ENCODE results near the gene C6orf89. TPM values are rescaled to one million over a fixed set of nuclear protein-coding genes. Genes with fewer than 3 reads are reported as not detected.
"Not testable (repeated sequence)": the region's sequence is repeated elsewhere in the genome, so short reads cannot be mapped to it uniquely, and the experiment has no call there.

Gene C6orf89
- total RNA-seq, 1 donor from 2014 or later = 76.4 TPM

DNA sequence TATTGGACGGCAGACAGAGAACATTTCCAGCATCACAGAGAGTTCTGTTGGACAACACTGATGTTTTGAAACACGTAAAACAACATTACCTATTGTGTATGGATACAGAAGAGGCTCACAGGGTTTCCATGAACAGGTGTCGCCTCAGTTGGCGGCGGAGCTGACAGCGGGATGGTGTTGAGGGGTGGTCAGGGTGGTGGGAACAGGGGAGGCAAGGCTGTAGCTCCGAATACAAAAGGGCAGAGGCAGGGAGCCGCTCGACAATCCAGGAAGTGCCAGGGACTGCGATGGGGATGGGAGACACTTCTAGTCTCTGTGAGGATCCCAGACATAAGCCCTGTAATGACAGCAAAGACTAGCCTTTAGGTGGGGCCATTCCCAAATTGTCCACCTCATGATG lies 54.3 kb downstream of the C6orf89 start:
- H3K27ac ChIP-seq (replicated peaks) = no peak overlapping the region
- no peaks in the 10 kb centered on the region for H3K36me3 ChIP-seq
- H3K27me3 ChIP-seq (ENCODE audit: low read depth) = no peaks in the 10 kb centered on the region
- DNase-seq = no peak
- H3K4me1 ChIP-seq = peaks cover 4% of the 10 kb centered on the region
- intact Hi-C loops (cut with micrococcal nuclease) = no loop called here
- TF ChIP-seq, protein P1, sequence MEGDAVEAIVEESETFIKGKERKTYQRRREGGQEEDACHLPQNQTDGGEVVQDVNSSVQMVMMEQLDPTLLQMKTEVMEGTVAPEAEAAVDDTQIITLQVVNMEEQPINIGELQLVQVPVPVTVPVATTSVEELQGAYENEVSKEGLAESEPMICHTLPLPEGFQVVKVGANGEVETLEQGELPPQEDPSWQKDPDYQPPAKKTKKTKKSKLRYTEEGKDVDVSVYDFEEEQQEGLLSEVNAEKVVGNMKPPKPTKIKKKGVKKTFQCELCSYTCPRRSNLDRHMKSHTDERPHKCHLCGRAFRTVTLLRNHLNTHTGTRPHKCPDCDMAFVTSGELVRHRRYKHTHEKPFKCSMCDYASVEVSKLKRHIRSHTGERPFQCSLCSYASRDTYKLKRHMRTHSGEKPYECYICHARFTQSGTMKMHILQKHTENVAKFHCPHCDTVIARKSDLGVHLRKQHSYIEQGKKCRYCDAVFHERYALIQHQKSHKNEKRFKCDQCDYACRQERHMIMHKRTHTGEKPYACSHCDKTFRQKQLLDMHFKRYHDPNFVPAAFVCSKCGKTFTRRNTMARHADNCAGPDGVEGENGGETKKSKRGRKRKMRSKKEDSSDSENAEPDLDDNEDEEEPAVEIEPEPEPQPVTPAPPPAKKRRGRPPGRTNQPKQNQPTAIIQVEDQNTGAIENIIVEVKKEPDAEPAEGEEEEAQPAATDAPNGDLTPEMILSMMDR (IDR thresholded peaks at IDR 0.05; ENCODE audit: borderline replicate concordance) = no peak
- H3K9me3 ChIP-seq (replicated peaks) = no peaks in the 10 kb centered on the region
- H3K4me3 ChIP-seq = no peak overlapping the region

DNA sequence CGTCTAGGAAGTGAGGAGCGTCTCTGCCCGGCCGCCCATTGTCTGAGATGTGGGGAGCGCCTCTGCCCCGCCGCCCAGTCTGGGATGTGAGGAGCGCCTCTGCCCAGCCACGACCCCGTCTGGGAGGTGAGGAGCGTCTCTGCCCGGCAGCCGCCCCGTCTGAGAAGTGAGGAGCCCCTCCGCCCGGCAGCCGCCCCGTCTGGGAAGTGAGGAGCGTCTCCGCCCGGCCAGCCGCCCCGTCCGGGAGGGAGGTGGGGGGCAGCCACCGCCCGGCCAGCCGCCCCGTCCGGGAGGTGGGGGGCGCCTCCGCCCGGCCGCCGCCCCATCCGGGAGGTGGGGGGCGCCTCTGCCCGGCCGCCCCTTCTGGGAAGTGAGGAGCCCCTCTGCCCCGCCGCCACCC lies 55.8 kb downstream of the C6orf89 start:
- H3K4me1 ChIP-seq; H3K9me3 ChIP-seq (replicated peaks); H3K27me3 ChIP-seq (ENCODE audit: low read depth); H3K4me3 ChIP-seq; DNase-seq; H3K36me3 ChIP-seq; H3K27ac ChIP-seq (replicated peaks); intact Hi-C loops (cut with micrococcal nuclease): not testable (repeated sequence)

DNA sequence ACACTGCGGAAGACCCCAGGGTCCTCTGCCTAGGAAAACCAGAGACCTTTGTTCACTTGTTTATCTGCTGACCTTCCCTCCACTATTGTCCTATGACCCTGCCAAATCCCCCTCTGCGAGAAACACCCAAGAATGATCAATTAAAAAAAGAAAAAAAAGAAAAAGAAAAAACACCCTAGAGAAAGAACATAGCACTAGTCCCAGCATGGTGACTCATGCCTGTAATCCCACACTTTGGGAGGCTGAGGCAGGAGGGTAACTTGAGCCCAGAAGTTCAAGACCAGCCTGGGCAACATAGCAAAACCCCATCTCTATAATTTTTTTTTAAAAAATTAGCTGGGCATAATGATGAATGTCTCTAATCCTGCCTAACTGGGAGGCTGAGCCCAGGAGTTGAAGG lies 56.6 kb downstream of the C6orf89 start:
- H3K9me3 ChIP-seq (replicated peaks); H3K4me3 ChIP-seq; H3K36me3 ChIP-seq; H3K4me1 ChIP-seq; H3K27me3 ChIP-seq (ENCODE audit: low read depth); H3K27ac ChIP-seq (replicated peaks); intact Hi-C loops (cut with micrococcal nuclease); DNase-seq: not testable (repeated sequence)

DNA sequence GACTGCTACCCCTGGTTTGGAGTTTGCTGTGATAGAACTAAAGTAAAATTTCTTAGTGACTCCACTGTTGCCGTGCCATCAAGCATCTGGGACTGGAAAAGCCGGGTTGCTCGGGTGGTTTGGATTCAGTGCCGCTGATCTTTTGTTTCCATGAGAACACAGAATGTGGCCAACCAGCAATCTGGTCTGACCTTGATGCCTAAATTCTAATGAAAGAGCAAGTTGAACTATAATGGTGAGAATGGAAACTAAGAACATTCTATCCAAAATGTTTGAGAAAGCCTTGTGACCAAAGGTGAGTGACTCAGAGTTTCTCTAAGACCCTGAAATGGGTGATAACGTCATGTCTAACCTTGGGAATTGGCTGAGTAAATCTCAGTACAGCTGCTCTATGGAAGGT lies 58.9 kb downstream of the C6orf89 start:
- no peaks in the 10 kb centered on the region for H3K36me3 ChIP-seq
- no peaks in the 10 kb centered on the region for H3K27me3 ChIP-seq (ENCODE audit: low read depth)
- intact Hi-C loops (cut with micrococcal nuclease) = no loop called here
- no peaks in the 10 kb centered on the region for H3K4me1 ChIP-seq
- DNase-seq = no peak
- TF ChIP-seq, protein P1 (IDR thresholded peaks at IDR 0.05; ENCODE audit: borderline replicate concordance) = no peak
- no peak overlapping the region for H3K4me3 ChIP-seq
- H3K27ac ChIP-seq (replicated peaks) = no peak overlapping the region
- no peaks in the 10 kb centered on the region for H3K9me3 ChIP-seq (replicated peaks)

DNA sequence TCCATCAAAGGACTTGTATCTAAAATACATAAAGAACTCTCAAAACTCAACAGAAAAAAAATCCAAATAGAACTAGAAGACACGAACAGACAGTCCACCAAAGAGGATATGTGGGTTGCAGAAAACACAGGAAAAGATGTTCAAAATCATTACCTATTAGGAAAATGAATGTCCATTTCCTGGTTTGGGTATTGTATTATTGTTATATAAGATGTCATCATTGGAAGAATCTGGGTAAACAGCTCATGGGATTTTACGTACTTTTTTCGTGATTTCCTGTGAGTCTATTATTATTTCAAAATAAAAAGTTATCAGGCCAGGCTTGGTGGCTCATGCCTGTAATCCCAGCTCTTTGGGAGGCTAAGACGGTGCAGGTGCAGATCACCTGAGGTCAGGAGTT lies 59.5 kb downstream of the C6orf89 start:
- TF ChIP-seq, protein P1 (IDR thresholded peaks at IDR 0.05; ENCODE audit: borderline replicate concordance) = no peak
- Histone ChIP-seq H3K27me3 (ENCODE audit: low read depth) (no peaks in the 10 kb centered on the region), H3K36me3 (no peaks in the 10 kb centered on the region), H3K27ac (replicated peaks) (no peak overlapping the region), H3K4me3 (no peak overlapping the region), H3K4me1 (no peaks in the 10 kb centered on the region), H3K9me3 (replicated peaks) (no peaks in the 10 kb centered on the region)
- DNase-seq = no peak
- intact Hi-C loops (cut with micrococcal nuclease) = no loop called here

DNA sequence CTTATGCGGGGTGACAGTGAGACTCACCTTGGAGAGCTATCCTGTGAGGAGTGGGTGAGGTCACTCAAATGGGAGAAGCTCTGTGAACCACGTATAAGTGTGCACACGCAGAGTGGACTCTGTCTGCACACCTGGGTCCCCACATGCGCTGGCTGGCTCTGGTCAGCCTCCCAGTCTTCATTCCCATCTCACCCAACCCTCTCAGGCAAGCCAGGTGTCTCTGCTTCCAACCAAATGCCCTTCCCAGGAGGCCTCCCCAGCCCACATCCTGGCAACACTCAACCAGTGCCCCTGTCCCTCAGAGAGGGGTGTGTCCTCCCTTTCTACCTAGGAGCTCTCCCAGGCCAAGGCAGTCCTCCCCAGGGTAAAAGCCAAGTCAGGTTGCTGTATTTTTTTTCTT lies 60.8 kb downstream of the C6orf89 start:
- Histone ChIP-seq H3K36me3 (no peaks in the 10 kb centered on the region), H3K4me1 (no peaks in the 10 kb centered on the region), H3K4me3 (no peak overlapping the region), H3K27ac (replicated peaks) (no peak overlapping the region), H3K9me3 (replicated peaks) (no peaks in the 10 kb centered on the region), H3K27me3 (ENCODE audit: low read depth) (no peaks in the 10 kb centered on the region)
- TF ChIP-seq, protein P1 (IDR thresholded peaks at IDR 0.05; ENCODE audit: borderline replicate concordance) = no peak
- intact Hi-C loops (cut with micrococcal nuclease) = no loop called here
- no peak for DNase-seq
